Glutamatergic neuron (in vitro differentiated cells): ENCODE results near the gene SIX3. TPM values are rescaled to one million over a fixed set of nuclear protein-coding genes. Genes with fewer than 3 reads are reported as not detected.
A peak's percentile ranks its signal among the peaks of the same experiment; 100 is the strongest.

Experiments
- DNase-seq: peaks from one replicate; pipeline ENCODE4 v3.0.0; 2022
- H3K27ac Mint-ChIP-seq: one replicate; pipeline ENCODE4 v1.8.0; 2020; ENCODE audit warnings: mild to moderate bottlenecking, mixed read lengths, inconsistent platforms; ENCODE audit not compliant: unreplicated experiment
- H3K27me3 Mint-ChIP-seq: one replicate; pipeline ENCODE4 v1.8.0; 2020; ENCODE audit warnings: mild to moderate bottlenecking, moderate library complexity, mixed read lengths, inconsistent platforms; ENCODE audit not compliant: unreplicated experiment
- H3K36me3 Mint-ChIP-seq: one replicate; pipeline ENCODE4 v1.8.0; 2020; ENCODE audit warnings: mild to moderate bottlenecking, mixed read lengths, inconsistent platforms; ENCODE audit not compliant: unreplicated experiment
- H3K4me1 Mint-ChIP-seq: one replicate; pipeline ENCODE4 v1.8.0; 2020; ENCODE audit warnings: mild to moderate bottlenecking, low read depth, mixed read lengths, inconsistent platforms; ENCODE audit not compliant: unreplicated experiment
- H3K4me3 Mint-ChIP-seq: one replicate; pipeline ENCODE4 v1.8.0; 2020; ENCODE audit warnings: mild to moderate bottlenecking, mixed read lengths, inconsistent platforms; ENCODE audit not compliant: unreplicated experiment
- H3K9me3 Mint-ChIP-seq: one replicate; pipeline ENCODE4 v1.8.0; 2020; ENCODE audit warnings: mild to moderate bottlenecking, moderate library complexity, mixed read lengths, inconsistent platforms; ENCODE audit not compliant: unreplicated experiment
- CTCF ChIP-seq: fragments of 200-600 bp; sonication (generic); IDR thresholded peaks from one replicate; pipeline ENCODE4 v1.5.0; 2021; ENCODE audit not compliant: partially characterized antibody, unreplicated experiment
- total RNA-seq: library from RNA; stranded (reverse); fragmentation: NEBNext Ultra II Directional; extraction: Animal tissue kit (Norgen Biotek cat#: 25700); gene quantifications from one replicate; pipeline ENCODE4 v1.2.1, GENCODE V29; 2021; ENCODE audit not compliant: unreplicated experiment

The SIX3 gene
- total RNA-seq, 1 donor from 2014 or later = 0.86 TPM

GRCh38 chr2:44949329-44950151 is 8.0 kb downstream of the SIX3 start:
- peak overlapping the region; percentile 81 for H3K4me3 Mint-ChIP-seq
- peaks cover 21% of the 10 kb centered on the region for H3K9me3 Mint-ChIP-seq
- peaks cover 24% of the 10 kb centered on the region for H3K4me1 Mint-ChIP-seq
- peaks cover 57% of the 10 kb centered on the region for H3K27me3 Mint-ChIP-seq
- no peaks in the 10 kb centered on the region for H3K36me3 Mint-ChIP-seq
- no peak for TF ChIP-seq CTCF
- H3K27ac Mint-ChIP-seq = peak overlapping the region; percentile 73
- DNase-seq = peak; percentile 58

- Mint-ChIP-seq H3K4me1 (peaks cover 23% of the 10 kb centered on the region), H3K36me3 (no peaks in the 10 kb centered on the region)
These were observed 9.1 kb downstream of the SIX3 start for GRCh38 chr2:44950646-44951045.

GRCh38 chr2:44951124-44951523 is 9.6 kb downstream of the SIX3 start:
- H3K27me3 Mint-ChIP-seq = peaks cover 49% of the 10 kb centered on the region
- peaks cover 26% of the 10 kb centered on the region for H3K4me1 Mint-ChIP-seq
- no peak for DNase-seq
- no peak for TF ChIP-seq CTCF
- peaks cover 19% of the 10 kb centered on the region for H3K9me3 Mint-ChIP-seq
- no peak overlapping the region for H3K27ac Mint-ChIP-seq
- H3K4me3 Mint-ChIP-seq = no peak overlapping the region
- no peaks in the 10 kb centered on the region for H3K36me3 Mint-ChIP-seq

More at GRCh38 chr2:44950646-44951045, 9.1 kb downstream of the SIX3 start:
- Mint-ChIP-seq H3K9me3 (peaks cover 19% of the 10 kb centered on the region), H3K27ac (no peak overlapping the region), H3K27me3 (peaks cover 53% of the 10 kb centered on the region), H3K4me3 (peak overlapping the region; percentile 81)
- no peak for TF ChIP-seq CTCF
- DNase-seq = no peak

- Mint-ChIP-seq H3K4me1 (peaks cover 26% of the 10 kb centered on the region), H3K36me3 (no peaks in the 10 kb centered on the region), H3K9me3 (peaks cover 19% of the 10 kb centered on the region), H3K27ac (peak overlapping the region; percentile 18), H3K4me3 (no peak overlapping the region), H3K27me3 (peaks cover 44% of the 10 kb centered on the region)
- DNase-seq = peak; percentile 28
- TF ChIP-seq CTCF = no peak
These were observed 10.2 kb downstream of the SIX3 start for GRCh38 chr2:44951714-44952113.

- Mint-ChIP-seq H3K4me1 (peaks cover 26% of the 10 kb centered on the region), H3K27ac (no peak overlapping the region), H3K27me3 (peaks cover 39% of the 10 kb centered on the region), H3K36me3 (no peaks in the 10 kb centered on the region), H3K4me3 (peak overlapping the region; percentile 55), H3K9me3 (peaks cover 19% of the 10 kb centered on the region)
- TF ChIP-seq CTCF = peak; percentile 97
- DNase-seq = peak; percentile 90
These were observed 10.8 kb downstream of the SIX3 start for GRCh38 chr2:44952143-44952805.
